H1 (cell line): ENCODE data around the gene ATP7A. TPM values are rescaled to one million over a fixed set of nuclear protein-coding genes. Genes with fewer than 3 reads are reported as not detected.
"Not testable (repeated sequence)": the region's sequence is repeated elsewhere in the genome, so short reads cannot be mapped to it uniquely, and the experiment has no call there.

Experiments used
- CTCF ChIA-PET: fragments of 300-600 bp; sonication (Branson Sonifier 250); formaldehyde crosslinking; loops from one replicate; lab custom pipeline; 2021; ENCODE audit not compliant: partially characterized antibody; lab: Charles Lee
- POLR2A ChIA-PET: fragments of 300-600 bp; sonication (Branson Sonifier 250); formaldehyde crosslinking; loops from one replicate; lab custom pipeline; 2021; ENCODE audit warnings: inconsistent platforms; ENCODE audit not compliant: partially characterized antibody; lab: Charles Lee
- DNase-seq, 2 experiments: peaks; one replicate each; pipeline versions ENCODE4 v3.0.0 to v3.0.0-alpha.2; 2010 to 2022; ENCODE audit warnings: low spot score in 2 of 2, low read depth in 1 of 2, mixed read lengths in 1 of 2
- FAIRE-seq: peaks from 2 replicates; lab custom pipeline; 2011; peaks lifted over from hg19 to GRCh38; lab: Jason Lieb, UNC
- H2AFZ ChIP-seq: 2 replicates; pipeline ENCODE4 v1.8.1; 2012; ENCODE audit warnings: low read length, inconsistent platforms
- H2AK5ac ChIP-seq: 2 replicates; pipeline ENCODE4 v1.6.1; 2013; ENCODE audit warnings: low read depth, low read length
- H2BK120ac ChIP-seq: replicated peaks from 2 replicates; pipeline ENCODE3; 2013; ENCODE audit warnings: low read depth, low read length, inconsistent platforms
- H2BK12ac ChIP-seq: 2 replicates; pipeline ENCODE4 v1.6.1; 2013; ENCODE audit warnings: low read depth, low read length
- H2BK15ac ChIP-seq: 2 replicates; pipeline ENCODE4 v1.6.1; 2013; ENCODE audit warnings: low read length
- H2BK20ac ChIP-seq: 2 replicates; pipeline ENCODE4 v1.6.1; 2013; ENCODE audit warnings: low read length
- H2BK5ac ChIP-seq: 2 replicates; pipeline ENCODE4 v1.6.1; 2013; ENCODE audit warnings: low read depth, low read length
- H3K14ac ChIP-seq: 2 replicates; pipeline ENCODE4 v1.6.1; 2013; ENCODE audit warnings: inconsistent platforms; ENCODE audit not compliant: insufficient read length
- H3K18ac ChIP-seq: 2 replicates; pipeline ENCODE4 v1.6.1; 2013; ENCODE audit warnings: low read length; ENCODE audit errors: extremely low read depth
- H3K23ac ChIP-seq: 2 replicates; pipeline ENCODE4 v1.6.1; 2013; ENCODE audit warnings: inconsistent platforms; ENCODE audit not compliant: insufficient read length
- H3K23me2 ChIP-seq: 2 replicates; pipeline ENCODE4 v1.6.1; 2013; ENCODE audit warnings: low read depth, low read length
- H3K27ac ChIP-seq: 2 replicates; pipeline ENCODE4 v1.6.1; 2011; ENCODE audit warnings: low read depth, low read length, inconsistent platforms
- H3K27me3 ChIP-seq, 4 experiments: replicated peaks in 1 of 4; 1 replicate in 1 of 4; 2 replicates in 3 of 4; pipeline versions ENCODE4 v1.6.1 to v1.8.1; 2011 to 2013; ENCODE audit warnings: low read length in 3 of 4, mild to moderate bottlenecking in 3 of 4, inconsistent platforms in 2 of 4, mixed read lengths in 2 of 4, moderate library complexity in 1 of 4; ENCODE audit not compliant: control insufficient read depth in 3 of 4, insufficient read depth in 3 of 4; ENCODE audit errors: extremely low read depth in 1 of 4
- H3K36me3 ChIP-seq, 4 experiments: 2 replicates each; pipeline versions ENCODE4 v1.6.1 to v1.8.1; 2011 to 2013; ENCODE audit warnings: mild to moderate bottlenecking in 4 of 4, low read length in 3 of 4, moderate library complexity in 2 of 4, control low read depth in 1 of 4, inconsistent platforms in 1 of 4; ENCODE audit not compliant: insufficient read depth in 4 of 4, control insufficient read depth in 2 of 4
- H3K4ac ChIP-seq: replicated peaks from 2 replicates; pipeline ENCODE3; 2013; ENCODE audit warnings: low read length, low read depth, mixed read lengths, inconsistent platforms; ENCODE audit not compliant: insufficient read length
- H3K4me1 ChIP-seq, 4 experiments: replicated peaks in 1 of 4; 1 replicate in 1 of 4; 2 replicates in 3 of 4; pipeline versions ENCODE4 v1.6.1 to v1.8.1; 2011 to 2013; ENCODE audit warnings: low read length in 3 of 4, inconsistent platforms in 2 of 4, mixed read lengths in 1 of 4; ENCODE audit not compliant: insufficient read depth in 4 of 4, control insufficient read depth in 3 of 4
- H3K4me2 ChIP-seq, 2 experiments: 2 replicates each; pipeline versions ENCODE4 v1.6.1 to v1.8.1; 2011 to 2013; ENCODE audit warnings: low read depth in 2 of 2, low read length in 2 of 2, control low read depth in 1 of 2, inconsistent platforms in 1 of 2, mild to moderate bottlenecking in 1 of 2; ENCODE audit not compliant: insufficient read depth in 1 of 2
- H3K4me3 ChIP-seq, 4 experiments: fragments of 200-600, 300-600 bp in 1 of 4; sonication (generic), shearing (Covaris generic), sonication (Bioruptor Twin) in 1 of 4; 2 replicates each; pipeline versions ENCODE4 v1.5.1 to v1.8.1; 2011 to 2016; ENCODE audit warnings: low read length in 4 of 4, low read depth in 3 of 4, control low read depth in 2 of 4, inconsistent platforms in 2 of 4, mild to moderate bottlenecking in 2 of 4, mixed read lengths in 1 of 4, moderate library complexity in 1 of 4; ENCODE audit not compliant: insufficient read depth in 2 of 4; ENCODE audit errors: extremely low read depth in 1 of 4
- H3K56ac ChIP-seq: replicated peaks from 2 replicates; pipeline ENCODE3; 2013; ENCODE audit warnings: low read depth, mild to moderate bottlenecking, mixed read lengths, low read length, inconsistent platforms; ENCODE audit not compliant: insufficient read length
- H3K79me1 ChIP-seq: 2 replicates; pipeline ENCODE4 v1.6.1; 2013; ENCODE audit warnings: low read depth, low read length, control low read depth
- H3K79me2 ChIP-seq, 2 experiments: 2 replicates each; pipeline versions ENCODE4 v1.6.1 to v1.8.1; 2012 to 2013; ENCODE audit warnings: low read length in 2 of 2, mild to moderate bottlenecking in 2 of 2, inconsistent platforms in 1 of 2; ENCODE audit not compliant: insufficient read depth in 2 of 2, control insufficient read depth in 1 of 2
- H3K9ac ChIP-seq, 4 experiments: replicated peaks in 1 of 4; 1 replicate in 1 of 4; 2 replicates in 3 of 4; pipeline versions ENCODE4 v1.6.1 to v1.8.1; 2011 to 2013; ENCODE audit warnings: low read depth in 3 of 4, low read length in 3 of 4, control low read depth in 2 of 4, mild to moderate bottlenecking in 2 of 4, moderate library complexity in 2 of 4, inconsistent platforms in 1 of 4; ENCODE audit errors: extremely low read depth in 1 of 4
- H3K9me3 ChIP-seq, 2 experiments: 2 replicates each; pipeline versions ENCODE4 v1.6.1 to v1.8.1; 2012 to 2013; ENCODE audit warnings: mild to moderate bottlenecking in 2 of 2, moderate library complexity in 2 of 2, control low read depth in 1 of 2, inconsistent platforms in 1 of 2, low read depth in 1 of 2, low read length in 1 of 2, mixed read lengths in 1 of 2; ENCODE audit not compliant: insufficient read depth in 2 of 2
- H4K20me1 ChIP-seq, 2 experiments: replicated peaks in 1 of 2; 2 replicates each; pipeline versions ENCODE3 to v1.8.1; 2011 to 2013; ENCODE audit warnings: inconsistent platforms in 2 of 2, low read length in 2 of 2, mild to moderate bottlenecking in 1 of 2; ENCODE audit not compliant: insufficient read depth in 2 of 2, control insufficient read depth in 1 of 2
- H4K5ac ChIP-seq: 2 replicates; pipeline ENCODE4 v1.6.1; 2013; ENCODE audit warnings: low read length, low read depth, mixed read lengths, inconsistent platforms; ENCODE audit not compliant: insufficient read length
- H4K8ac ChIP-seq: 2 replicates; pipeline ENCODE4 v1.8.0; 2013; ENCODE audit warnings: mild to moderate bottlenecking, moderate library complexity, low read length, inconsistent platforms; ENCODE audit not compliant: insufficient read depth; ENCODE audit errors: extremely low read depth
- H4K91ac ChIP-seq: replicated peaks from 2 replicates; pipeline ENCODE3; 2013; ENCODE audit warnings: low read length, mixed read lengths, inconsistent platforms; ENCODE audit not compliant: insufficient read length
- WGBS, 2 experiments: shearing (Covaris generic) in 1 of 2; methylation state at CpG; one replicate each; pipeline versions ENCODE4 v1.1.6 to v1.1.7; 2013 to 2015; ENCODE audit warnings: low lambda C conversion rate in 2 of 2, mixed read lengths in 2 of 2, inconsistent platforms in 1 of 2, low coverage in 1 of 2, missing lambda C conversion rate in 1 of 2; ENCODE audit not compliant: insufficient replicate concordance in 2 of 2, insufficient coverage in 1 of 2, insufficient read length in 1 of 2; ENCODE audit errors: extremely low coverage in 1 of 2, missing lambda C conversion rate in 1 of 2; 5-methylcytosine and 5-hydroxymethylcytosine counted together
- polyA plus RNA-seq, 7 experiments: library from polyadenylated mRNA; depleted of rRNA in 3 of 7; stranded (reverse) in 5 of 7; unstranded in 2 of 7; fragments of >200 nt in 5 of 7; fragments of 200-250 nt in 2 of 7; gene quantifications; 1 replicate in 5 of 7; 2 replicates in 1 of 7; 4 replicates in 1 of 7; pipeline versions ENCODE4 v1.2.1 to v1.2.3, GENCODE V29; 2011 to 2013; ENCODE audit warnings: missing spikeins in 2 of 7, mixed read lengths in 2 of 7
- total RNA-seq: library from RNA; stranded (reverse); fragmentation: NEBNext Ultra II Directional; extraction: Animal tissue kit (Norgen Biotek cat#: 25700); gene quantifications from 2 replicates; pipeline ENCODE4 v1.2.1, GENCODE V29; 2021

Gene ATP7A
- total and polyA plus RNA-seq, 2 of the 8 experiments (the other 6 are each of a cell fraction or from before 2014, with no cell fraction given) = 0.73 to 2.8 TPM

- H3K36me3 ChIP-seq, H3K4me1 ChIP-seq, H3K4me2 ChIP-seq, H3K79me2 ChIP-seq, H4K91ac ChIP-seq, H3K23me2 ChIP-seq, H3K27me3 ChIP-seq, H4K8ac ChIP-seq, H4K20me1 ChIP-seq, H3K4ac ChIP-seq, H3K9ac ChIP-seq, H2AK5ac ChIP-seq, H3K56ac ChIP-seq, H3K14ac ChIP-seq, POLR2A ChIA-PET, FAIRE-seq, H2AFZ ChIP-seq, H4K5ac ChIP-seq, H3K23ac ChIP-seq, H2BK12ac ChIP-seq, H3K9me3 ChIP-seq, H3K18ac ChIP-seq, H2BK5ac ChIP-seq, H3K4me3 ChIP-seq, H3K27ac ChIP-seq, H2BK120ac ChIP-seq, H3K79me1 ChIP-seq, H2BK15ac ChIP-seq, DNase-seq, H2BK20ac ChIP-seq: not testable (repeated sequence)
- CTCF ChIA-PET = interaction anchor here (0.5 to 1.4 kb wide), 2 partner anchors 18 to 169 kb away, joined by 3 to 6 read pairs; no protein-coding TSS in a partner anchor
- 92% methylated on average over 10 of the region's 14 CpGs; no CpG with 5 or more reads in 1 of the 2 experiments for WGBS, 2 experiments
Observed at GRCh38 chrX:78073147-78074077, 162.9 kb downstream of the ATP7A start.
